HG03139 (cell line): ENCODE results near the gene RAD23B.

Experiments used
- ATAC-seq: cut with Tn5 transposase; IDR thresholded peaks from one replicate; pipeline ENCODE4 v1.9.1; 2021; ENCODE audit not compliant: unreplicated experiment

The RAD23B gene

GRCh38 chr9:107367727-107368502 lies 84.8 kb downstream of the RAD23B start:
- no peak for ATAC-seq

DNA sequence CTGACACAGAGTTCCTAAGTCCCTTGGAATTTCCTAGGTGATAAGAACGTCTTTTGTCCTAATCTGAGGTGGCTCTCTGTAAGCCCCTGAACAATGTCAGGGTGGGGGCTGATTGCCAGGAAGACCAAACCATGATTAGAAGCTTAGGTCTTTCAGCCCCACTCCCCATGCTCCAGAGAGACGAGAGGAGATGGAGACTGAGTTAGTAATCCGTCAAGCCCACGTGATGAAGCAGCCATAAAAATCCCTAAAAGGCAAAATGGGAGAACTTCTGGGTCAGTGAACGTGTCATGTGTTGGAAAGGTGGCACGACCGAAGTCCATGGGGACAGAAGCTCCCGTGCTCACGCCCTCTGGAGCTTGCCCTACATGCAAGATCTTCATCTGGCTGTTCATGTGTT lies 85.6 kb downstream of the RAD23B start:
- ATAC-seq = no peak

DNA sequence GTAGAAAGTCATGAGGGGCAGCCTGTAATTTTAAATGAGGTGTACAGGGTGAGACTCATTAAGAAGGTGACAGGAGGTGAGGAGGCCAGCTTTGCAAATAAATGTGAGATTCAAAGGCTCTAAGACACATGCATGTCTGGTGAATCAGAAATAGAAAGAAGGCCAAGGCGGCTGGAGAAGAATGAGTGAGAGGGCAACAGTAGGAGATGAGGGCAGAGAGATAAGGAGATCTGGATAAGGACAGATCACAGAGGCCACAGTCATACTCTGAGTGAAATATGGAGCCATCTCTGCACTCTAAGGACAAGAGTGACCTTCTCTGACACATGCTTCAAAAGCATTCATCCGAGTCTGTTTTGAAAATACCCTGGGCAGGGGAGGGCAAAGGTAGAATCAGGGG lies 90.7 kb downstream of the RAD23B start:
- ATAC-seq = no peak

DNA sequence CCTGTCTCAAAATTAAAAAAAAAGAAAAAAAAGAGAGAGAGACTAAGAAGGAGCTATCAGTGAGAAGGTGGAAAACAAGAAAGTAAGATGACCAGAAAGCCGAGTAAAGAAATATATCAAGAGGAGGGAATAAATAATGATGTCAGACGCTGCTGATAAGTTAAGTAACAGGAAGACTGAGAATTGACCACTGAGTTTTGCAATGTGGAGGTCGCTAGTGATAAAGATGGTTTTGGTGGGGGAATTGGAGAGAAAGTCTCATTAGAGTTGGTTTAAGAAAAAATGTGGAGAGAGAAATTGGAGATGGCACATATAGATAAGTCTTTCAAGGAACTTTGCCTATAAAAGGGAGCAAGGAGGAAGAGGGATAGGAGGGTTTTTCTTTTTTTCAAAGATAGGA lies 91.9 kb downstream of the RAD23B start:
- ATAC-seq = no peak

- no peak for ATAC-seq
Observed at GRCh38 chr9:107375651-107376369, 92.7 kb downstream of the RAD23B start.

DNA sequence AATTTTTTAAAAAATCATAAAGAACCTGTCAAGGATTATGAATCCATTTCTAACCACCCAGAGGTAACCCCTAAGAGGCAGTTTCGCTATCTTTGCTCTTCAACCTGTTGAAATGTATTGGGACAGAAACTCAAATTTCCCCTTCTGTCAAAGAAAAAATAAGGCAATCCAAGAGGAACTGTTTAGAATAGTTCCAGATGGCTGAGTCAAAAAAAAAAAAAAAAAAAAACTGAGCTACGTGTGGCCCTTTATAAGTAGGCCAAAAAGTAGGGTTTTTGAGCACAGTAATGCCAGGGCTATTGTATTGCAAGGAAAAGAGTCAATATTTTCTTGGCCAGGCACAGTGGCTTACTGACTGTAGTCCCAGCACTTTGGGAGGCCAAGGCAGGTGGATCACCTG lies 94.9 kb downstream of the RAD23B start:
- no peak for ATAC-seq
